DMS53 treated with DMSO at 0.1 percent for 48 hours (cell line): Measurements from ENCODE around the gene SUSD1.

Experiments used
- DNase-seq: peaks from one replicate; lab custom pipeline; 2025; ENCODE audit not compliant: unreplicated experiment; lab: John Stamatoyannopoulos, UW

Gene SUSD1

DNA sequence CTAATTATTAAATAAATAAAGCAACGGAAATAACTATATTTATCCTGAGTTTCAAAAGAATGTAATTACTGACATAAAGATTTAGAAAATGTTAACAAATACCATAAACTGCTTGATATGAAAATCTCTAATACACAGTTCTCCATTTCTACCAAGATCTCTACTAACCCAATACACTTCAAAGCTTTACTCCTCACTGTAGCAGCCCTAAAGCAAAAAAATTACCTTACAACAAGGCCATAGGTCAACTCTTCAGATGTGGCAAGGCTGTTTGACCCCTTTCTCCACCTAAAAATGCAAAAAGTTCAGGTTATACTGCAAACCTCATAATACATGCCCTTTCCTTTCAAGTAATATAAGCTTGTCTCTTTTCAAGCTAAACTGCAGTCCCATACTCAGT lies 181.8 kb downstream of the SUSD1 start:
- DNase-seq, result no peak

DNA sequence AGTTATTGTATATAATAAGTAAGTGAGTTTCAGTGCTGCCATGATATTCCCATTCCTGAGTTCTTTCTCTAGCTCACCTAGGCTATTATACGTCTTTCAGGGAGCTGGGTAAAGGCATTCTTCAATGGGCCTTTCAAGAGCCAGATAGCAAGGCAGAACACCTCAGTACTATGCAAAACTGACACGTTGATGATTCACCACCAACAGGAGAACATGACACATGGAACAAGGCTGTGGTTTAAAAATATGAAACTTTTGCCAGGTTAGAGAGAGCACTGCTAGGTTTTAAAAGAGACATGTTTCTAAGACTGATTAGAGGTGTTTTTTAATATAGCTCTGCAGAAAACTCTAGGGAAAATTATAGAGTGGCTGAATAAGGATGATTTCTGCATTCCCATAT lies 182.6 kb downstream of the SUSD1 start:
- DNase-seq, result no peak

DNA sequence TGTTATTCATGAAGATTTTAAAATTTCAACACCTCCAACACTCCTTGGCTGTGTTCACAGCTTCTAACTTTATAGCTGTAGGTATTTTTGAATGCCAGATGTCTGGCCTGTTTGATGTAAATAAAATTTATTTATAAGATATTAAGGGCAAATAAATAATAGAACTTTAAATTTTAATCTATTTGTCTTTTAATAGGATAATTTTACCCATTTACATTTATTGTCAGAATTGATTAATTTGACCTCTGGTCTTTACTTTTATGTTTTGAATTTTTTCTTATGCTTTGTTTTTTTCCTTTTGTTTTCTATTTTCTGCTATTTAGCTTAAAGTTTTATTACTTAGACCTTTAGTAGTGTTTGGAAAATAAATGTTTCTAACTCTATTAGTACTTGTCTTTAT lies 183.9 kb downstream of the SUSD1 start:
- DNase-seq, result no peak
